Kidney glomerular epithelial cell (primary cell): ENCODE results near the gene CADPS.

Source experiments
- DNase-seq: peaks from one replicate; lab custom pipeline; 2025; lab: John Stamatoyannopoulos, UW

CADPS gene

GRCh38 chr3:62874711-62875557 lies at the start of gene CADPS:
TSS of gene CADPS (minus strand) at chr3:62875416. CDS start at chr3:62875029, 387 bp downstream.
- DNase-seq = no peak

- DNase-seq = no peak
Measured at GRCh38 chr3:62923066-62923465, 47.9 kb upstream of the CADPS start.

GRCh38 chr3:62922326-62922725 lies 47.1 kb upstream of the CADPS start:
- no peak for DNase-seq

GRCh38 chr3:62920466-62920784 lies 45.2 kb upstream of the CADPS start:
- DNase-seq = no peak

GRCh38 chr3:62919784-62920465 lies 44.7 kb upstream of the CADPS start:
- no peak for DNase-seq

GRCh38 chr3:62918777-62919176 lies 43.6 kb upstream of the CADPS start:
- no peak for DNase-seq

- DNase-seq = no peak
Measured at GRCh38 chr3:62918131-62918530, 42.9 kb upstream of the CADPS start.

GRCh38 chr3:62911526-62911925 lies 36.3 kb upstream of the CADPS start:
- no peak for DNase-seq

- no peak for DNase-seq
Measured at GRCh38 chr3:62905331-62905730, 30.1 kb upstream of the CADPS start.

GRCh38 chr3:62898530-62899496 lies 23.6 kb upstream of the CADPS start:
- no peak for DNase-seq

- DNase-seq = no peak
Measured at GRCh38 chr3:62895901-62896300, 20.7 kb upstream of the CADPS start.

- DNase-seq = no peak
Measured at GRCh38 chr3:62892951-62893350, 17.7 kb upstream of the CADPS start.

GRCh38 chr3:62892045-62892444 lies 16.8 kb upstream of the CADPS start:
- no peak for DNase-seq

GRCh38 chr3:62888778-62889177 lies 13.6 kb upstream of the CADPS start:
- no peak for DNase-seq

- DNase-seq = no peak
Measured at GRCh38 chr3:62888180-62888579, 13.0 kb upstream of the CADPS start.

- DNase-seq = no peak
Measured at GRCh38 chr3:62885136-62885535, 9.9 kb upstream of the CADPS start.

GRCh38 chr3:62884096-62884870 lies 9.1 kb upstream of the CADPS start:
- no peak for DNase-seq

- DNase-seq = no peak
Measured at GRCh38 chr3:62882676-62883200, 7.5 kb upstream of the CADPS start.

GRCh38 chr3:62876064-62876463 lies 848 bp upstream of the CADPS start:
- DNase-seq = peak; percentile 2

GRCh38 chr3:62875558-62876002 lies 364 bp upstream of the CADPS start:
- no peak for DNase-seq
